ENCODE measurements around the gene TCP11. TPM values are rescaled to one million over a fixed set of nuclear protein-coding genes. Genes with fewer than 3 reads are reported as not detected.

Gene TCP11
- total and polyA plus RNA-seq, 4 donors, result 0.16 to 1.7 (median 0.56) TPM

- Histone ChIP-seq H3K9me3 (ENCODE audit: control insufficient read depth in 4 of 4, insufficient read depth in 3 of 4, low read length in 3 of 4) (no peaks in the 10 kb centered on the region), H3K4me1 (ENCODE audit: control insufficient read depth in 5 of 5, insufficient read depth in 5 of 5, low read length in 5 of 5) (peaks cover 3 to 21% (median 10%) of the 10 kb centered on the region in 5 donors), H3K9ac (ENCODE audit: insufficient read depth in 1 of 2, low read length in 2 of 2) (no peak overlapping the region), H3K27ac (ENCODE audit: low read depth in 1 of 2, low read length in 1 of 2) (no peak overlapping the region), H3K36me3 (ENCODE audit: control insufficient read depth in 4 of 4, insufficient read depth in 4 of 4, low read length in 4 of 4) (no peaks in the 10 kb centered on the region), H3K4me3 (no peak overlapping the region), H3K27me3 (ENCODE audit: control insufficient read depth in 3 of 3, insufficient read depth in 3 of 3, low read length in 2 of 3) (no peaks in the 10 kb centered on the region)
- ATAC-seq (ENCODE audit: insufficient read depth, low FRiP score) (no peak), DNase-seq (no peak)
- TF ChIP-seq CTCF (IDR thresholded peaks at IDR 0.05; ENCODE audit: control extremely low read depth, extremely low read depth), result no peak
Measured at GRCh38 chr6:35158520-35158919, 17.4 kb upstream of the TCP11 start.

GRCh38 chr6:35154947-35155346, 13.8 kb upstream of the TCP11 start:
- Histone ChIP-seq H3K27me3 (ENCODE audit: control insufficient read depth in 3 of 3, insufficient read depth in 3 of 3, low read length in 2 of 3) (no peaks in the 10 kb centered on the region), H3K9ac (ENCODE audit: insufficient read depth in 1 of 2, low read length in 2 of 2) (no peak overlapping the region), H3K4me3 (no peak overlapping the region), H3K9me3 (ENCODE audit: control insufficient read depth in 4 of 4, insufficient read depth in 3 of 4, low read length in 3 of 4) (no peaks in the 10 kb centered on the region), H3K36me3 (ENCODE audit: control insufficient read depth in 4 of 4, insufficient read depth in 4 of 4, low read length in 4 of 4) (no peaks in the 10 kb centered on the region), H3K27ac (ENCODE audit: low read depth in 1 of 2, low read length in 1 of 2) (no peak overlapping the region), H3K4me1 (ENCODE audit: control insufficient read depth in 5 of 5, insufficient read depth in 5 of 5, low read length in 5 of 5) (no peaks in the 10 kb centered on the region)
- DNase-seq, result no peak
- ATAC-seq (ENCODE audit: insufficient read depth, low FRiP score), result no peak
- TF ChIP-seq CTCF (IDR thresholded peaks at IDR 0.05; ENCODE audit: control extremely low read depth, extremely low read depth), result no peak
- WGBS, 2 donors, result 93 to 96% methylated on average over 1 of the region's 1 CpG

GRCh38 chr6:35154262-35154661, 13.1 kb upstream of the TCP11 start:
- H3K27me3 ChIP-seq (ENCODE audit: control insufficient read depth in 3 of 3, insufficient read depth in 3 of 3, low read length in 2 of 3), result no peaks in the 10 kb centered on the region
- H3K9me3 ChIP-seq (ENCODE audit: control insufficient read depth in 4 of 4, insufficient read depth in 3 of 4, low read length in 3 of 4), result no peaks in the 10 kb centered on the region
- H3K27ac ChIP-seq (ENCODE audit: low read depth in 1 of 2, low read length in 1 of 2), result no peak overlapping the region
- no peaks in the 10 kb centered on the region for H3K36me3 ChIP-seq (ENCODE audit: control insufficient read depth in 4 of 4, insufficient read depth in 4 of 4, low read length in 4 of 4)
- H3K4me1 ChIP-seq (ENCODE audit: control insufficient read depth in 5 of 5, insufficient read depth in 5 of 5, low read length in 5 of 5), result no peaks in the 10 kb centered on the region
- no peak for DNase-seq
- TF ChIP-seq CTCF (IDR thresholded peaks at IDR 0.05; ENCODE audit: control extremely low read depth, extremely low read depth), result no peak
- H3K9ac ChIP-seq (ENCODE audit: insufficient read depth in 1 of 2, low read length in 2 of 2), result no peak overlapping the region
- 86 to 95% methylated on average over 2 of the region's 2 CpGs for WGBS, 2 donors
- no peak for ATAC-seq (ENCODE audit: insufficient read depth, low FRiP score)
- no peak overlapping the region for H3K4me3 ChIP-seq

GRCh38 chr6:35152067-35152707, 11.0 kb upstream of the TCP11 start:
- no peak overlapping the region for H3K4me3 ChIP-seq
- no peaks in the 10 kb centered on the region for H3K36me3 ChIP-seq (ENCODE audit: control insufficient read depth in 4 of 4, insufficient read depth in 4 of 4, low read length in 4 of 4)
- no peak for DNase-seq
- no peaks in the 10 kb centered on the region for H3K27me3 ChIP-seq (ENCODE audit: control insufficient read depth in 3 of 3, insufficient read depth in 3 of 3, low read length in 2 of 3)
- no peak for TF ChIP-seq CTCF (IDR thresholded peaks at IDR 0.05; ENCODE audit: control extremely low read depth, extremely low read depth)
- ATAC-seq (ENCODE audit: insufficient read depth, low FRiP score), result no peak
- H3K9ac ChIP-seq (ENCODE audit: insufficient read depth in 1 of 2, low read length in 2 of 2), result no peak overlapping the region
- WGBS, 2 donors, result 63 to 65% methylated on average over 4 of the region's 4 CpGs
- peaks cover 0 to 13% (median 4%) of the 10 kb centered on the region in 5 donors for H3K4me1 ChIP-seq (ENCODE audit: control insufficient read depth in 5 of 5, insufficient read depth in 5 of 5, low read length in 5 of 5)
- H3K9me3 ChIP-seq (ENCODE audit: control insufficient read depth in 4 of 4, insufficient read depth in 3 of 4, low read length in 3 of 4), result no peaks in the 10 kb centered on the region
- no peak overlapping the region for H3K27ac ChIP-seq (ENCODE audit: low read depth in 1 of 2, low read length in 1 of 2)
